Stimulated activated CD8-positive, alpha-beta memory T cell treated with anti-CD3 and anti-CD28 coated beads, Interleukin-4, amount 100 ng/mL, for 48 hours (primary cell): ENCODE data around the gene CD19.
"Not testable (repeated sequence)": the region's sequence is repeated elsewhere in the genome, so short reads cannot be mapped to it uniquely, and the experiment has no call there.

Source experiments
- DNase-seq: peaks from one replicate; pipeline ENCODE4 v3.0.0-alpha.2; 2020

The CD19 gene

DNA sequence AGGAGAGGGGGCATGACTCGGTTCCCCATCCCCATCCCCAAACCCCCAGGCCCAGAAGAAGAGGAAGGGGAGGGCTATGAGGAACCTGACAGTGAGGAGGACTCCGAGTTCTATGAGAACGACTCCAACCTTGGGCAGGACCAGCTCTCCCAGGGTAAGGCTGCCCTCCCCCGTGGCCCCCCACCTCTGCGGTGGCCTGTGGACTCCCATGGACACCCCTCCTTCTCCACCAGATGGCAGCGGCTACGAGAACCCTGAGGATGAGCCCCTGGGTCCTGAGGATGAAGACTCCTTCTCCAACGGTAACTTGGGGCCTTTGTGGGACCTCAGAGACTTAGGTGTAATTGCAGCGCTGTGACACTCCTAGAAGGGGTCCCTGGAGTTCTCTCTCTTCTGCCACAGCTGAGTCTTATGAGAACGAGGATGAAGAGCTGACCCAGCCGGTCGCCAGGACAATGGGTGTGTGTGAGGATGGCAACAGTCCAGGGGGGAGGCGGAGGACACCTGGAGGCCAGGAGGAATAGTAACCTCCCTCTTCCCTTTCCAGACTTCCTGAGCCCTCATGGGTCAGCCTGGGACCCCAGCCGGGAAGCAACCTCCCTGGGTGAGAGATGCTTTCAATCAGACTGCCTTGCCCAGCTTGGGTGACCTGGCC is 5.6 kb downstream of the CD19 start:
- DNase-seq: no peak

DNA sequence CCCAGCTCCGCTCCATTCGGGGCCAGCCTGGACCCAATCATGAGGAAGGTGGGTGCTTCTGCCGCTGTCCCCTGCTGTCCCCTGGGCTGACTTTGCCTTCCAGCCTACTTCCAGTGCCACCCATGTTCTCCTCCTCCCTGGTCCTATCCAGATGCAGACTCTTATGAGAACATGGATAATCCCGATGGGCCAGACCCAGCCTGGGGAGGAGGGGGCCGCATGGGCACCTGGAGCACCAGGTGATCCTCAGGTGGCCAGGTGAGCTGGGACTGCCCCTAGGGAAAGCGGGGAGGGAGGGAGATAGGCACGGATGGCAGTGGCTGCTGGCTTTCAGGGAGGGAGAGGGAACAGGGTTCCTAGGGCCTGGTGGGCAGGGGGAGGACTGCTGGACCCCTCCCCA is 7.0 kb downstream of the CD19 start:
- DNase-seq: no peak

DNA sequence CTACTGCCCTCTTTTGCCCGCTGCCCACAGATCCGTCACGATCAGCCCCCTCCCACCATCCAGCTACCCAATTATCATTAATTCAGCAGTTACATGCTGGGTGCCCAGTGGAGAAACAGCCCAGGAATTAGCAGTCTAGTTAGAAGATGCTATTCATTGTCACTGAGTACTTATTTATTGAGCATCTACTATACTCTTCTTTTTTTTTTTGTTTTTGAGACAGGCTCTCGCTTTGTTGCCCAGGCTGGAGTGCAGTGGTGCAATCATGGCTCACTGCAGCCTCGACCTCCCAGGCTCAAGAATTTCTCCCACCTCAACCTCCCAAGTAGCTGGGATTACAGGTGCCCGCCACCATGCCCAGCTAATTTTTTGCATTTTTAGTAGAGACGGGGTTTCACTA is 8.1 kb downstream of the CD19 start:
- DNase-seq: not testable (repeated sequence)

DNA sequence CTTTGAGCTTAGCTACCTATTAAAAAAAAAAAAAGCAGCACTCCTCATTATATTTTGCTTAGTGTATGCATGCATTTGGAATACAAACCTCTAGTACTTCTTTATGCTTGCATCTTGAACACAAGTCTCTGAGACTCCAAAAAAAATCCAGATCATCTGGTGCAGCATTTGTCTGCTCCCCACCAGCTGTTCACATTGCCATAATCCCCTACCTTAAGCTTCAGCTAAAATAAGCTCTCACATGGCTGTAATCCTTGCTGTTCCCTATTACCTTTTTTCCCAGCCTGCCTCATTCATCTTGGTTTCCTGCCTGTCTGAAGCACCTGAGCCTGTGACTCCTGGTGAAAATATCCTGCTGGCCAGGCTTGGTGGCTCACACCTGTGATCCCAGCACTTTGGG is 11.5 kb downstream of the CD19 start:
- DNase-seq: no peak

DNA sequence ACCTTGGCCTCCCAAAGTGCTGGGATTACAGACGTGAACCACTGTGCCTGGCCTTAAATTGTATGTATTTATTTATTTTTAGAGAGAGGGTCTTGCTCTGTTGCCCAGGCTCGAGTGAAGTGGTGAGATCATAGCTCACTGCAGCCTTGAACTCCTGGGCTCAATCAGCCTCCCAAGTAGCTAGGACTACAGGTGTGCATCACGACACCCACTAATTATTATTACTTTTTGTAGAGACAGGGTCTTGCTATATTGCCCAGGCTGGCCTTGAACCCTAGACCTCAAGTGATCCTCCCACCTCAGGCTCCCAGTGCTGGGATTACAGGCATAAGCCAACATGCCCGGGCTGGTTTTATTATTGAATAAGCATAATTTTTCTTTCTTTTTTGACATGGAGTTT is 14.9 kb downstream of the CD19 start:
- no peak for DNase-seq

DNA sequence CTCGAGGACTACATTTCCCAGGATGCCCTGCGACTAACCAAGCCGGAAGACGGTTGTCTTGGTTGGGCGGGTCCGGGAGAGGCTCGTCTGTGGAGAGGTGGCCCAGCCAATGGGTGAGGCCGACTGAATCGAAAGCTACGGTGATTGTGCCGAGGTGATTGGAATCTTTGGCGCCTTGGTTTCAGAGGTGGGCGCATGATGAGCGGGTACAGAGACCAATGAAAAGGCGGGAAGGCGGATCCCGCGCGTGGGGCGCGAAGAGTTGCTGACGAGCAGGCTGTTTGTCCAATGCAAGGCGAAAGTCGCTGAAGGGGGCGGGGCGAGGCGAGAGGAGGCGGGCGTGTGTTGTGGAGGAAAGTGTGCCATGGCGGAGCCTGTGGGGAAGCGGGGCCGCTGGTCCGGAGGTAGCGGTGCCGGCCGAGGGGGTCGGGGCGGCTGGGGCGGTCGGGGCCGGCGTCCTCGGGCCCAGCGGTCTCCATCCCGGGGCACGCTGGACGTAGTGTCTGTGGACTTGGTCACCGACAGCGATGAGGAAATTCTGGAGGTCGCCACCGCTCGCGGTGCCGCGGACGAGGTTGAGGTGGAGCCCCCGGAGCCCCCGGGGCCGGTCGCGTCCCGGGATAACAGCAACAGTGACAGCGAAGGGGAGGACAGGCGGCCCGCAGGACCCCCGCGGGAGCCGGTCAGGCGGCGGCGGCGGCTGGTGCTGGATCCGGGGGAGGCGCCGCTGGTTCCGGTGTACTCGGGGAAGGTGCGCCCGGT is 19.1 kb downstream of the CD19 start, which contains the start of gene NFATC2IP:
TSS of gene NFATC2IP (plus strand) at position 290 of the 762 bp plus-strand sequence. CDS start at position 365, 75 bp downstream.
- DNase-seq: peak; percentile 100

DNA sequence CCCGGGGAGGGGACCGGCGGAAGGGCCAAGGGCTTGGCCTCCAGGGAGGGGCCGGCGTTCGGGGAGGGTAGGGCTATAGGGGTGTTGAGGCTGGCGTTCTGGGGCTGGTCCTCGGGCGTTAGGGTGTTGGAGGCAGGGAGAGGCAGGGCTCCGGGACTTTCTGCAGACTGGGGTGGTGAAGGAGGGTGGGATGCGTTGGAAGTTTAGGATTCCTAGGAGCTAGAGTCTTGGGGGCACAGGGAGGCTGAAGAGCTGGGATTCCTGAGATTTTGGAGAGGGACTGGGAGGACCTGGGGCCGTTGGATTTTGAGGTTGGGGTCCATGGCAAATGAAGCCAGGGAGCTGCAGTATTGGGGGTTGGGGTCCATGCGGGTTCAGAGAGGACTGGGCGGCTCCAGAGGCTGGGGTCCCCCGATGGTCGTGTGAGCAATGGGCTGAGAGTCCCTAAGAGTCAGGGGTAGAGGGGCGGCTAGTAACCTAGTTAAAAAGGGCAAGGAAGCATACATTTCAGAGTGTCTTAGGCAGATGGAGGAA is 19.7 kb downstream of the CD19 start:
- DNase-seq: peak; percentile 59

DNA sequence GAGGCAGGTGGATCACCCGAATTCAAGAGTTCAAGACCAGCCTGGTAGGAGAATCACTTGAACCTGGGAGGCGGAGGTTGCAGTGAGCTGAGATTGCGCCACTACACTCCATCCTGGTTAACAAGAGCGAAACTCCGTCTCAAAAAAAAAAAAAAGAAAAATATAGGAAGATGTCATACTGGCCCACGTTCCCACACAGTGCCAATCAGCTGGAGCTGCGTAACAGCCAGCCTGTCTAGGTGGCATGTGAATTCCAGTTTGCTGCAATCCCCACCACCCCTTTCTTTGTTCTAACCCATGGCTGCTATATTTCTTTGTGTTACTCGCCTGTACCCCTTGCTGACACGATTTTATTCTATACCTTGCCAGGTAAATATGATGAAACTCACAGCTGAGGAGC is 26.4 kb downstream of the CD19 start:
- DNase-seq: no peak

DNA sequence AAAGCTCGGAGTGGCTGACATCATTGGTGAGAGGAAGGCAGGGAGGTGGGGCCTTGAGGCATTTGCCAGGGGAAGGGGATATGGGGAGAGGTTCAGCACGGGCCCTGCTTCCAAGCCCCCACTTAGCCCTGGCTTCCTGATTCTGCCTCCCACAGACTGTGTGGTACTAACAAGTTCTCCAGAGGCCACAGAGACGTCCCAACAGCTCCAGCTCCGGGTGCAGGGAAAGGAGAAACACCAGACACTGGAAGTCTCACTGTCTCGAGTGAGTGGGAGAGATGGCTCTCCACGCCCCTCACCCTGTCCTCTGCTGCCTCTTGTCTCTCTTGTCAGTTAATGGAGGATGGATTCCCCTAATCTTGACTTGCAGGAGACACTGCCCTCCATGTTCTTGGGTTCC is 27.1 kb downstream of the CD19 start:
- no peak for DNase-seq

DNA sequence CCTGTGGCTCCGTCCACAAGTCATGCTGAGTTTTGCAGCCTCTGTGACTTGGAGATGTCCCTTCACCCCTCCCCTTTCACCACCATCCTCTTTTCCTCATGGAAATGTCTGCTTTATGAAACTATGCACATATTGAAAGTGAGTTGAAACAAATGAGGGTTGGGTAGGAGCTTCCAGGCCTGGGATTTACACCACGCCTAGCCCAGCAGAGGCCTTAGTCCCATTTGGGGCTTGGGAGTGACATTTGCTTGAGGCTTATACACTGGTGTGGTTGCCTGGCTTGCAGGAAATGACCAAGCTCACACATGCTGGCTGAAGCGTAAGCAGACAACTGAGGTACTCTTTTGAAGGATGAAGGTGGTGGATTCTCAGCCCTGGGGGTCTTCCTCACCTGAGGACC is 32.3 kb downstream of the CD19 start:
- DNase-seq: no peak

DNA sequence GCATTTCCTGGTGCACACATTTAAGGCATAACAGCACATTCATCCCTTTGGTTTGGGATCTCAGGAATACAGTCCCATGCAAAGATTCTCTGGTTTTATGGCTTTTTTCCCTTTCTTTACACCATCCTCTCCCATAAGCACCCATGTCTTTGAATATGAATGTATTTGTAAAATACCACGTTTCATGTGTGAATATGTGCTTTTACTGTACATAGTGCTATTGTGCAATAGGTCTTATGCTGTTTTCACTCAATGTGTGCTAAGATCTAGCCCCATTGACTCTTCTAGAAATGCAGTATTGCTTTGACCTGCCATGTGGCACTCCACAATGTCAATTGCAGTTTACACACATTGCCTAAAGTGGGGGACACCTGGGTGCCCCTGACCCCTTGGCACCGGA is 32.7 kb downstream of the CD19 start:
- DNase-seq: no peak

DNA sequence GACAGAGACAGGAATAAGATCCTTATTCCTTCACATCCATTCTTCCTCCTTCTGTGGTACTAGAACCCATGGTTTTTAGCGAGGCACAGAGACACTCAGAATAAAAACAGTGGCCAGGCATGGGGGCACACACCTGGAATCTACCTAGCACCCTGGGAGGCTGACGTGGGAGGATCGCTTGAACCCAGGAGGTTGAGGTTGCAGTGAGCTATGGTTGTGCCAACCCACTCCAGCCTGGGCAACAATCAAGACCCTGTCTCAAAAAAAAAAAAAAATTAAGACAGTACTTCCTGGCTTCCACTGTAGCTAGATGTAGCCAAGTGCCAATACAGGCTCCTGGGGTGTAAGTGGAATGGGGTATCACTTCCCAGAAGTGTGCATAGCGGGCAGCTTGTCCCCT is 35.4 kb downstream of the CD19 start:
- no peak for DNase-seq

DNA sequence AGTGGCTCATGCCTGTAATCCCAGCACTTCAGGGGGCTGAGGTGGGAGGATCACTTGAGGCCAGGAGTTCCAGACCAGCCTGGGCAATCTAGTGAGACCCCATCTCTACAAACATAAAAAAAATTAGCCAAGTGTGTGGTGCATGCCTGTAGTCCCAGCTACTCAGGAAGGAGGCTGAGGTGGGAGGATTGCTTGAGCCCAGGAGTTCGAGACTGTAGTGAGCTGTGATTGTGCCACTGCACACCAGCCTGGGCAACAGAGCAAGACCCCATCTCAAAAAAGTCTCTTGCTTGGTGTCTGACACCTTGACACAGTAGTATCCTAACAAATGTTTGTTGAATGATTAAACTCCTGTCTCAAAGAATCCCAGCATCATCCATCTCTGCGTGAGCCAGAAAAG is 37.9 kb downstream of the CD19 start:
- not testable (repeated sequence) for DNase-seq

DNA sequence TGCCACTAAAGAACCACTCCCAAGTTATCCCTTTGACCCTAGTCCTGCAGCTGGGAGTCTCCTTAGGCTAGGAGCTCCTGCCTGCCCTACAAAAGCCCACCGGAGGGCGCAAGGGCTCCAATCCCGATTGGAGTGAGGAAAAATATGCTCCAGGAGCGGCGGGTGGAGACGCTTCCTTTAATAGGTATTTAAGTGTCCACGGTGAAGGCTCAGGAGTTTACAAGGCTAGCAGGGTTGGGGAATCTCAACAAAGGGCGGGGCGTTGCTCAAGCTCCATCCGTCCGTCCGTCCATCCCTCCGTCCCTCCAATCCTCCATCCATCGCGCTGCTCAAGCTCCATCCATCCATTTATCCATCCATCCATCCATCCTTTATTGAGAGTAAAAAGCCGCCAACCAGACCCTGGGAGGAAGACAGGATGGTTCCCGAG is 42.3 kb downstream of the CD19 start:
- peak; percentile 62 for DNase-seq

DNA sequence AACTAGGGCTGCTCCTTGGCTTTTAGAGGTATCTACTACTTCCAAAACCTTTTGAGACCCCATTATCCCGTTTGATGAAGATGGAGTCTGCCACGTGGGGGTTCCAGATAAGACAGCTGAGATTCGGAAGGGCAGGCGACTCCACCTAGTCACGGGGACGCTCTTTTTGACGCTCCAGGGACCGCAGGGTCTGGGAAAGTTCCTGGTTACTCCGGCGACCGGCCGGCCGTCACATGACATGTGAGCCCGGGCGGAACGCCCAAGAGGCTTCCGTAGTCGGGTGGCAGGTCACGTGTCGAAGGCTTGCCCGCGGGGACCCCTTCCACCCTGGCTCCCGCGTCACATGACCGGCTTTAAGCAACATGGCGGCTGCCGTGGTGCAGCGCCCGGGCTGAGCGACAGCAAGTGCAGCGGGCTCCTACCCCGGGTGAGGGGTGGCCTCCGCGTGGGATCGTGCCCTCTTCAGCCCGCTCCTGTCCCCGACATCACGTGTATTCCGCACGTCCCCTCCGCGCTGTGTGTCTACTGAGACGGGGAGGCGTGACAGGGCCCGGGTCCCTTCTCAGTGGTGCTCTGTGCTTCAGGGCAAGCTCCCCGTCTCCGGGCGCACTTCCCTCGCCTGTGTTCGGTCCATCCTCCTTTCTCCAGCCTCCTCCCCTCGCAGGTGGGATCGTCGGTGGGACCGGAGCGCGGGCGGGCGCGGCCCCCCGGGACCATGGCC is 42.8 kb downstream of the CD19 start, which contains the start of gene SPNS1:
TSS of gene SPNS1 (plus strand) at position 342 of the 721 bp plus-strand sequence. CDS start at position 716, 374 bp downstream.
- peak; percentile 96 for DNase-seq

DNA sequence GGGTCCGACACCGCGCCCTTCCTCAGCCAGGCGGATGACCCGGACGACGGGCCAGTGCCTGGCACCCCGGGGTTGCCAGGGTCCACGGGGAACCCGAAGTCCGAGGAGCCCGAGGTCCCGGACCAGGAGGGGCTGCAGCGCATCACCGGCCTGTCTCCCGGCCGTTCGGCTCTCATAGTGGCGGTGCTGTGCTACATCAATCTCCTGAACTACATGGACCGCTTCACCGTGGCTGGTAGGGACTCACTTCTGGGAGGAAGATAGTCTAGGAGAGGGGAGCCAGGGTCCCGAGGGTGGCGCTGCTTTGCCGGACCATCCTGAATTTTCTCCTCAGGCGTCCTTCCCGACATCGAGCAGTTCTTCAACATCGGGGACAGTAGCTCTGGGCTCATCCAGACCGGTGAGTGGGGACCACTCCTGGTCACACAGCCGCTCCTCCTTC is 43.4 kb downstream of the CD19 start:
- no peak for DNase-seq

DNA sequence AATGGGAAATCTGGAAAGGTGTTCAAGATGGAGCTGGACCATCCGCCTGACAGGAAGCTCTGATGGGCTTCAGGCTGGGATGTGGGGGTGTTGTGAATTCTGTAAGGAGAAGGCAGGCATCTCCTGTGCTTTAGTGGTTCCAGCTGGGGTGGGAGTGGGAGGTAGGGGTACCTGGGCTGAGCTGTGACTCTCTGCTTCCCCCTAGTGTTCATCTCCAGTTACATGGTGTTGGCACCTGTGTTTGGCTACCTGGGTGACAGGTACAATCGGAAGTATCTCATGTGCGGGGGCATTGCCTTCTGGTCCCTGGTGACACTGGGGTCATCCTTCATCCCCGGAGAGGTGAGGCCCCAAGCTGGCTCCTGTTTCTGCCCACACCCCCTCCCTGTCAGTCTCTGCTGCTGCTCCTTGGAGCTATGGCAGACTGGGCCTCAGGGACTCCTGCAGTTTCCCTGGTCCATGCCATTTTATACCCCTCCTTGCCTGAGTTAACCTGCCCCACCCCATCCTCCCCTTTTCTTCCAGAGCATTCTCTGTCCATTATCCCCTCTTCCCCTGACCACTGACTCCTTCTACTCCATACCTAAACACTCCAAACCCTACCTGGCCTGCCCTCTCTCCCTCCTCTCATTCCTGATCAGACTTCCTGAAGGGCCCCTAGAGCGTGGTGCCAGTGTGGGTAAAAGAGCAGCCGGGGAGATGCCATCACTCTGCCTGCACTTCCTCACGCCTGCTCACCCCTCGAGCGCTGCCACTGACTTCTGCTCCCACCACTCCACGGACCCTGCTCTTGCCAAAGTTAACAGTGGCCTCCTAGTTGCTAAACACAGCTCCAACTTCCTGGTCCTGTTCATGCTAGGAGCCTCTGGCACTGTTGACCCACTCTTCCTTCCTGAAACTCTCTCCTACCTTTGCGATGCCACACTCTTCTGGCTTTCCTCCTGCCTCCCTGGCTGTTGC is 46.2 kb downstream of the CD19 start:
- DNase-seq: no peak

DNA sequence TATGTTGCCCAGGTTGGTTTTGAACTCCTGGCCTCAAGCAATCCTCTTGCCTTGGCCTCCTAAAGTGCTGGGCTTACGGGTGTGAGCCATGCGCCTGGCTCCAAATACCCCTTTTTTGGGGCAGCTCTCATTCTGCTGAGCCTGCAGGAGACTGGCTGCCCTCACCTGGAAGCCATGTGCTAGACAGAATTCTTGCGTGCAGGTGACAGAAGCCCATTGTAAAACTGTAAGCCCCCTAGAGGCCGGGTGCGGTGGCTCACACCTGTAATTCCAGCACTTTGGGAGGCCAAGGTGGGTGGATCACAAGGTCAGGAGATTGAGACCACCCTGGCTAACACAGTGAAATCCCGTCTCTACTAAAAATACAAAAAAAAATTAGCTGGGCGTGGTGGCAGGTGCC is 48.6 kb downstream of the CD19 start:
- not testable (repeated sequence) for DNase-seq

DNA sequence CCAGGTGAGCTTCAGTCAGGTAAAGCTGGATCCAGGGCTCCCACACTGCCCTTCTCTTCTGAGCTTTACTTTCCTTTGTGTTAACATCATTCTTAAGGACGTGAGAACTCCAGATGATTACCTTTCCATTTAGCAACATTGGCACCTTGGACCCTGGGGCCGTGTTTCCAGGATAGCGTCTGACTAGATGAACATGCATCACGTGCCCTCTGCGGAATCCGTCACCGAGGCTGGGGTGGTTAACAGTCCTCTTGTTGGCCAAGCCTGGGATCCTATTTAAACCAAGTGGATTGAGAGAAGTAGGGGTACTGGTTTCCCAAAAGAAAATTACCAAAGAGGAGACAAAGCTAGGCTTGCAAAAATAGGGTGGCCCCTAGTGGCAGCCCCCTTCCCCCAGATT is 49.2 kb downstream of the CD19 start:
- no peak for DNase-seq

DNA sequence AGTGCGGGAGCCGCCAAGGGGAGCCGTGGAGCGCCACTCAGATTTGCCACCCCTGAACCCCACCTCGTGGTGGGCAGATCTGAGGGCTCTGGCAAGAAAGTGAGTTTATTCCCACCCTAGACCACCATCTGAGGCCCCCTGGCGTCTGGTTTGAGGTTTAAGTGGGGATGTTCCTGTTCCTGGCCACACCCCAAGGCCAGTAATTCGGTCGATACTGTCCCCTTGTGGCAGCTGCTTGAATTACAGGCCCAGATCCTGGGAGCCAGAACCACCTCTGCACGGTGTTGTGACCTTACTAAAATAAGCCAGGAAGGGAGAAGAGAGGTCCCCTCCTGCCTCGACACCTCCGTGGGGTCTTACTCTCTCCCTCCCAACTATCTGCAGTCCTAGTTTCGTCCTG is 49.7 kb downstream of the CD19 start:
- DNase-seq: peak; percentile 86

DNA sequence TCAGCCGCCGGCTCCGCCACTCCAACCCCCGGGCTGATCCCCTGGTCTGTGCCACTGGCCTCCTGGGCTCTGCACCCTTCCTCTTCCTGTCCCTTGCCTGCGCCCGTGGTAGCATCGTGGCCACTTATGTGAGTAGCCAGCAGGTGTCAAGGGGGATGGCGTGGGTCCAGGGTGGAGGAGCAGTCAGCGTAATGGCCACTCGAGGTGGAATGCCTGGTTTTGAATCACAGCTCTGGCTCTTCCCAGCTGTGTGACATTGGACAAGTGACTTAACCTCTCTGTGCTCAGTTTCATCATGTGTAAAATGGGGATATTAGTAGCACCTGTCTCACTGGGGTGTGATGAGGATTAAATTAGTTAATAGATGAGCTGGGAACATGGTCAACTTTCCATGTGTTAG is 50.6 kb downstream of the CD19 start:
- DNase-seq: no peak

DNA sequence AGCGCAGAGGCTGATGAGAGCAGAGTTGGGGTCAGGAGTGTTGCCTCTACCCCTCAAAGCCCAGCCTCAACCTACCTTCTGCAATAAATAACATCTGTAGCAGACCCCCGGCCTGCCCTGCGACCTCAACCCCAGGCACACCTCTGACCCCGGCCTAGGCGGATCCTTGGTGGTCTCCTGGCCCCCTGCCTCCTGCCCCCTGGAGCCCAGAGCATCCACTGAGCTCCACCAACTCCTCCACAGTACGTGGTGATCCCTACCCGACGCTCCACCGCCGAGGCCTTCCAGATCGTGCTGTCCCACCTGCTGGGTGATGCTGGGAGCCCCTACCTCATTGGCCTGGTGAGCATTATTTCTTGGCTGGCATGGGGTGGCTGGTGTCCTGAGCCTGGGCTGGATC is 51.2 kb downstream of the CD19 start:
- DNase-seq: no peak
